Mesenchymal stem cell (in vitro differentiated cells and primary cell): ENCODE results near the gene FHIT.

ENCODE experiments used
- DNase-seq: peaks from one replicate; pipeline ENCODE4 v3.0.0-alpha.2; 2013
- H2AFZ ChIP-seq: one replicate; pipeline ENCODE4 v1.6.1; 2013; ENCODE audit warnings: low read depth, mild to moderate bottlenecking, control low read depth, inconsistent platforms, low read length, moderate library complexity
- H2AK5ac ChIP-seq: 2 replicates; pipeline ENCODE4 v1.6.1; 2013; ENCODE audit warnings: low read length, moderate library complexity, mild to moderate bottlenecking, inconsistent platforms; ENCODE audit not compliant: severe bottlenecking
- H2BK120ac ChIP-seq: one replicate; pipeline ENCODE4 v1.6.1; 2013; ENCODE audit warnings: low read depth, mild to moderate bottlenecking, inconsistent platforms, low read length, moderate library complexity
- H2BK12ac ChIP-seq, 2 experiments: one replicate each; pipeline ENCODE4 v1.6.1; 2013; ENCODE audit warnings: inconsistent platforms in 2 of 2, low read length in 2 of 2, mild to moderate bottlenecking in 2 of 2, moderate library complexity in 2 of 2, control low read depth in 1 of 2
- H2BK15ac ChIP-seq: one replicate; pipeline ENCODE4 v1.6.1; 2013; ENCODE audit warnings: mild to moderate bottlenecking, low read depth, inconsistent platforms; ENCODE audit not compliant: poor library complexity, severe bottlenecking
- H2BK5ac ChIP-seq: 2 replicates; pipeline ENCODE4 v1.6.1; 2013; ENCODE audit warnings: low read depth, mild to moderate bottlenecking, low read length, control low read depth, inconsistent platforms; ENCODE audit not compliant: poor library complexity, severe bottlenecking
- H3K14ac ChIP-seq, 2 experiments: one replicate each; pipeline ENCODE4 v1.6.1; 2013; ENCODE audit warnings: inconsistent platforms in 2 of 2, low read length in 2 of 2, control low read depth in 1 of 2, mild to moderate bottlenecking in 1 of 2, moderate library complexity in 1 of 2
- H3K18ac ChIP-seq, 2 experiments: one replicate each; pipeline ENCODE4 v1.6.1; 2013; ENCODE audit warnings: inconsistent platforms in 2 of 2, low read length in 2 of 2, control low read depth in 1 of 2, low read depth in 1 of 2, mild to moderate bottlenecking in 1 of 2
- H3K23ac ChIP-seq, 2 experiments: one replicate each; pipeline ENCODE4 v1.6.1; 2013; ENCODE audit warnings: inconsistent platforms in 2 of 2, low read length in 2 of 2, mild to moderate bottlenecking in 2 of 2, moderate library complexity in 2 of 2, control low read depth in 1 of 2
- H3K27ac ChIP-seq: 2 replicates; pipeline ENCODE4 v1.5.1; 2013; ENCODE audit warnings: mild to moderate bottlenecking, moderate library complexity, low read length, control low read depth, inconsistent platforms; ENCODE audit not compliant: poor library complexity, severe bottlenecking
- H3K27me3 ChIP-seq, 2 experiments: 2 replicates each; pipeline versions ENCODE4 v1.6.1 to v1.7.0; 2013; ENCODE audit warnings: low read length in 2 of 2, mild to moderate bottlenecking in 2 of 2, moderate library complexity in 2 of 2, control low read depth in 1 of 2, inconsistent platforms in 1 of 2; ENCODE audit not compliant: control insufficient read depth in 1 of 2, insufficient read depth in 1 of 2
- H3K36me3 ChIP-seq, 2 experiments: 2 replicates each; pipeline versions ENCODE4 v1.6.1 to v1.7.0; 2013; ENCODE audit warnings: low read length in 2 of 2, control low read depth in 1 of 2, inconsistent platforms in 1 of 2, low read depth in 1 of 2, mild to moderate bottlenecking in 1 of 2; ENCODE audit not compliant: insufficient read depth in 2 of 2, control insufficient read depth in 1 of 2
- H3K4ac ChIP-seq, 2 experiments: one replicate each; pipeline ENCODE4 v1.6.1; 2013; ENCODE audit warnings: inconsistent platforms in 2 of 2, low read length in 2 of 2, mild to moderate bottlenecking in 2 of 2, moderate library complexity in 2 of 2, control low read depth in 1 of 2, low read depth in 1 of 2
- H3K4me1 ChIP-seq: 2 replicates; pipeline ENCODE4 v1.6.1; 2013; ENCODE audit warnings: low read depth, low read length, control low read depth; ENCODE audit not compliant: control insufficient read depth, insufficient read depth
- H3K4me2 ChIP-seq: 2 replicates; pipeline ENCODE4 v1.6.1; 2013; ENCODE audit warnings: low read length, mild to moderate bottlenecking, inconsistent platforms; ENCODE audit not compliant: poor library complexity, severe bottlenecking
- H3K4me3 ChIP-seq, 2 experiments: 2 replicates each; pipeline versions ENCODE4 v1.5.1 to v1.7.0; 2013; ENCODE audit warnings: low read length in 2 of 2, mild to moderate bottlenecking in 2 of 2, control low read depth in 1 of 2, low read depth in 1 of 2; ENCODE audit not compliant: insufficient read depth in 1 of 2
- H3K79me1 ChIP-seq: replicated peaks from 2 replicates; pipeline ENCODE4 v1.6.1; 2013; ENCODE audit warnings: mild to moderate bottlenecking, control low read depth, low read length, inconsistent platforms; ENCODE audit not compliant: poor library complexity, severe bottlenecking
- H3K9ac ChIP-seq: 2 replicates; pipeline ENCODE4 v1.7.0; 2013; ENCODE audit warnings: mild to moderate bottlenecking, low read length, moderate library complexity
- H3K9me3 ChIP-seq: 2 replicates; pipeline ENCODE4 v1.7.0; 2013; ENCODE audit warnings: mild to moderate bottlenecking, low read length; ENCODE audit not compliant: control insufficient read depth
- H4K8ac ChIP-seq: one replicate; pipeline ENCODE4 v1.6.1; 2013; ENCODE audit warnings: inconsistent platforms, mild to moderate bottlenecking, low read length, moderate library complexity
- H4K91ac ChIP-seq: one replicate; pipeline ENCODE4 v1.6.1; 2013; ENCODE audit warnings: mild to moderate bottlenecking, low read length, inconsistent platforms
- WGBS: methylation state at CpG from one replicate; pipeline ENCODE4 v1.1.7; 2013; ENCODE audit warnings: mixed read lengths; 5-methylcytosine and 5-hydroxymethylcytosine counted together

FHIT gene

GRCh38 chr3:60775985-60776384, 475.3 kb downstream of the FHIT start:
- Histone ChIP-seq H2BK12ac (no peak overlapping the region), H3K4me3 (no peak overlapping the region), H2BK15ac (no peak overlapping the region), H2AK5ac (no peak overlapping the region), H3K4me2 (no peak overlapping the region), H3K14ac (no peak overlapping the region), H3K9me3 (peaks cover 25% of the 10 kb centered on the region), H3K36me3 (no peaks in the 10 kb centered on the region), H4K91ac (no peak overlapping the region), H3K79me1 (no peaks in the 10 kb centered on the region), H2BK120ac (no peak overlapping the region), H3K4me1 (no peaks in the 10 kb centered on the region), H3K18ac (no peak overlapping the region), H2AFZ (no peak overlapping the region), H3K27me3 (no peaks in the 10 kb centered on the region), H3K4ac (no peak overlapping the region), H3K23ac (no peak overlapping the region), H3K27ac (no peak overlapping the region), H3K9ac (no peak overlapping the region), H4K8ac (no peak overlapping the region), H2BK5ac (no peak overlapping the region)
- WGBS: no CpG with 5 or more reads among the region's 2 CpGs
- no peak for DNase-seq

- no peak overlapping the region for H3K9ac ChIP-seq
- H4K91ac ChIP-seq: no peak overlapping the region
- H3K4ac ChIP-seq: no peak overlapping the region
- H3K36me3 ChIP-seq: no peaks in the 10 kb centered on the region
- H4K8ac ChIP-seq: no peak overlapping the region
- 76% methylated on average over 2 of the region's 2 CpGs for WGBS
- H2AK5ac ChIP-seq: no peak overlapping the region
- H3K79me1 ChIP-seq: no peaks in the 10 kb centered on the region
- H2BK15ac ChIP-seq: no peak overlapping the region
- H3K4me3 ChIP-seq: no peak overlapping the region
- DNase-seq: no peak
- H2AFZ ChIP-seq: no peak overlapping the region
- H3K18ac ChIP-seq: no peak overlapping the region
- peaks cover 17% of the 10 kb centered on the region for H3K9me3 ChIP-seq
- H3K4me1 ChIP-seq: no peaks in the 10 kb centered on the region
- H2BK5ac ChIP-seq: no peak overlapping the region
- H2BK12ac ChIP-seq: no peak overlapping the region
- H3K27me3 ChIP-seq: no peaks in the 10 kb centered on the region
- no peak overlapping the region for H3K27ac ChIP-seq
- no peak overlapping the region for H2BK120ac ChIP-seq
- no peak overlapping the region for H3K14ac ChIP-seq
- H3K23ac ChIP-seq: no peak overlapping the region
- H3K4me2 ChIP-seq: no peak overlapping the region
Observed at GRCh38 chr3:60774617-60775016, 476.6 kb downstream of the FHIT start.

- H2BK12ac ChIP-seq: no peak overlapping the region
- no peak overlapping the region for H2BK15ac ChIP-seq
- H3K4me2 ChIP-seq: no peak overlapping the region
- no peak overlapping the region for H2AFZ ChIP-seq
- no peak overlapping the region for H2AK5ac ChIP-seq
- no peak overlapping the region for H3K18ac ChIP-seq
- H4K91ac ChIP-seq: no peak overlapping the region
- no peak overlapping the region for H3K4me3 ChIP-seq
- H3K4me1 ChIP-seq: no peaks in the 10 kb centered on the region
- H3K27me3 ChIP-seq: no peaks in the 10 kb centered on the region
- H3K4ac ChIP-seq: no peak overlapping the region
- H3K79me1 ChIP-seq: no peaks in the 10 kb centered on the region
- H3K9ac ChIP-seq: no peak overlapping the region
- no peak overlapping the region for H2BK5ac ChIP-seq
- WGBS: 95% methylated on average over 3 of the region's 3 CpGs
- no peak overlapping the region for H3K27ac ChIP-seq
- H3K36me3 ChIP-seq: no peaks in the 10 kb centered on the region
- H3K9me3 ChIP-seq: peaks cover 16% of the 10 kb centered on the region
- no peak for DNase-seq
- no peak overlapping the region for H3K23ac ChIP-seq
- H3K14ac ChIP-seq: no peak overlapping the region
- H4K8ac ChIP-seq: no peak overlapping the region
- H2BK120ac ChIP-seq: no peak overlapping the region
Observed at GRCh38 chr3:60772584-60772983, 478.7 kb downstream of the FHIT start.

- Histone ChIP-seq H2AK5ac (no peak overlapping the region), H3K27me3 (no peaks in the 10 kb centered on the region), H3K9me3 (peaks cover 16% of the 10 kb centered on the region), H2BK120ac (no peak overlapping the region), H3K4me1 (no peaks in the 10 kb centered on the region), H2BK5ac (no peak overlapping the region), H3K9ac (no peak overlapping the region), H3K14ac (no peak overlapping the region), H3K36me3 (no peaks in the 10 kb centered on the region), H2AFZ (no peak overlapping the region), H3K4ac (no peak overlapping the region), H4K91ac (no peak overlapping the region), H3K18ac (no peak overlapping the region), H3K4me2 (no peak overlapping the region), H4K8ac (no peak overlapping the region), H3K79me1 (no peaks in the 10 kb centered on the region), H3K23ac (no peak overlapping the region), H2BK15ac (no peak overlapping the region), H3K4me3 (no peak overlapping the region), H3K27ac (no peak overlapping the region), H2BK12ac (no peak overlapping the region)
- DNase-seq: no peak
Observed at GRCh38 chr3:60771766-60772165, 479.5 kb downstream of the FHIT start.
